Fibroblast of peridontal ligament (primary cell): ENCODE data around the gene MBNL1.

Experiments used
- DNase-seq: peaks from one replicate; pipeline ENCODE4 v3.0.0-alpha.2; 2010; ENCODE audit errors: extremely low read depth

Gene MBNL1

GRCh38 chr3:152486364-152486763 lies 217.6 kb downstream of the MBNL1 start:
- DNase-seq = no peak

- no peak for DNase-seq
Observed at GRCh38 chr3:152488449-152488848, 219.7 kb downstream of the MBNL1 start.

- no peak for DNase-seq
Observed at GRCh38 chr3:152491922-152492321, 223.2 kb downstream of the MBNL1 start.

- DNase-seq = no peak
Observed at GRCh38 chr3:152496286-152496685, 227.6 kb downstream of the MBNL1 start.

- no peak for DNase-seq
Observed at GRCh38 chr3:152496716-152497115, 228.0 kb downstream of the MBNL1 start.

GRCh38 chr3:152497457-152497856 lies 228.7 kb downstream of the MBNL1 start:
- peak; percentile 48 for DNase-seq

GRCh38 chr3:152497890-152498289 lies 229.2 kb downstream of the MBNL1 start:
- DNase-seq = no peak

GRCh38 chr3:152499791-152500385 lies 231.2 kb downstream of the MBNL1 start:
- DNase-seq = no peak

- no peak for DNase-seq
Observed at GRCh38 chr3:152505926-152506325, 237.2 kb downstream of the MBNL1 start.

GRCh38 chr3:152508705-152509104 lies 240.0 kb downstream of the MBNL1 start:
- peak; percentile 8 for DNase-seq

- no peak for DNase-seq
Observed at GRCh38 chr3:152511904-152512303, 243.2 kb downstream of the MBNL1 start.

- DNase-seq = no peak
Observed at GRCh38 chr3:152513301-152513960, 244.7 kb downstream of the MBNL1 start.
